Glutamatergic neuron (in vitro differentiated cells): Measurements from ENCODE around the gene MAB21L4. TPM values are rescaled to one million over a fixed set of nuclear protein-coding genes. Genes with fewer than 3 reads are reported as not detected.

Experiments
- DNase-seq: peaks from one replicate; pipeline ENCODE4 v3.0.0; 2022
- H3K27ac Mint-ChIP-seq: one replicate; pipeline ENCODE4 v1.8.0; 2020; ENCODE audit warnings: mild to moderate bottlenecking, mixed read lengths, inconsistent platforms; ENCODE audit not compliant: unreplicated experiment
- H3K27me3 Mint-ChIP-seq: one replicate; pipeline ENCODE4 v1.8.0; 2020; ENCODE audit warnings: mild to moderate bottlenecking, moderate library complexity, mixed read lengths, inconsistent platforms; ENCODE audit not compliant: unreplicated experiment
- H3K36me3 Mint-ChIP-seq: one replicate; pipeline ENCODE4 v1.8.0; 2020; ENCODE audit warnings: mild to moderate bottlenecking, mixed read lengths, inconsistent platforms; ENCODE audit not compliant: unreplicated experiment
- H3K4me1 Mint-ChIP-seq: one replicate; pipeline ENCODE4 v1.8.0; 2020; ENCODE audit warnings: mild to moderate bottlenecking, low read depth, mixed read lengths, inconsistent platforms; ENCODE audit not compliant: unreplicated experiment
- H3K4me3 Mint-ChIP-seq: one replicate; pipeline ENCODE4 v1.8.0; 2020; ENCODE audit warnings: mild to moderate bottlenecking, mixed read lengths, inconsistent platforms; ENCODE audit not compliant: unreplicated experiment
- H3K9me3 Mint-ChIP-seq: one replicate; pipeline ENCODE4 v1.8.0; 2020; ENCODE audit warnings: mild to moderate bottlenecking, moderate library complexity, mixed read lengths, inconsistent platforms; ENCODE audit not compliant: unreplicated experiment
- CTCF ChIP-seq: fragments of 200-600 bp; sonication (generic); IDR thresholded peaks from one replicate; pipeline ENCODE4 v1.5.0; 2021; ENCODE audit not compliant: partially characterized antibody, unreplicated experiment
- total RNA-seq: library from RNA; stranded (reverse); fragmentation: NEBNext Ultra II Directional; extraction: Animal tissue kit (Norgen Biotek cat#: 25700); gene quantifications from one replicate; pipeline ENCODE4 v1.2.1, GENCODE V29; 2021; ENCODE audit not compliant: unreplicated experiment

MAB21L4 gene
- total RNA-seq, 1 donor from 2014 or later, result not detected

GRCh38 chr2:240873805-240874714 lies 21.9 kb downstream of the MAB21L4 start:
- Mint-ChIP-seq H3K27ac (no peak overlapping the region), H3K4me3 (no peak overlapping the region), H3K27me3 (peaks cover 7% of the 10 kb centered on the region), H3K4me1 (no peaks in the 10 kb centered on the region), H3K36me3 (no peaks in the 10 kb centered on the region), H3K9me3 (peaks cover 2% of the 10 kb centered on the region)
- no peak for DNase-seq
- no peak for TF ChIP-seq CTCF

DNA sequence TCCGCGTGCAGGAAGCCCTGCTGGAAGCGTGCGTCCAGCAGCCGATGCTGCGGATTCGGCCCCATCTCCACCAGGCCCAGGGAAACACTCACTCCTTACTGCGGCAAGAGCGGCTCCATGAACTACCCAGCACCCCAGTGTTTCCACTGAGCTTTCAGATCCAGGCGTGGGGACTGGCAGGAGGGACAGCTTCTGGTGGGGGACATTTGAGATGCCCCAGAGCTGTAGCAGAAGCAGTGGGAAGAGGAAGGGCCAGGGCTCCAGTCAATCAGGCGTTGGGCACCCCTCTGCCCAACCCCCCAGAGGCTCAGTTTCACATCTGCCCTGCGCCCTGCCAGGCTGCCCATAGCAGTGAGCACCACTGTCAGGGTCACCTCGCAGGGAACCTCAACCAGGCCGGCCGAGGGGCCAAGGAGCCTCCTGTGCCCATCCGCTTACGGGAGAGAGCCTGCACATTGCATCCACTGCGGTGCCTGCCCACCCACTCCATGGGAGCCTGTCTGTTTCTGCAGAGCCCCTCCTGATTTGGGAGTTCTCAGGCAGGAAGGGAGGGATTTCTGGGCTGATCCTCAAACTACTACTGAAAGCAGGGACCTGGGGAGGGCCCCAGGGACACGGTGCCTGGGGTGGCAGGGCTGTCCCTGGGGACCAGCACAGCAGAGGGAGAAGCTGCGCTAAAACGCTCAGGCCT lies 22.7 kb downstream of the MAB21L4 start:
- Mint-ChIP-seq H3K9me3 (peaks cover 2% of the 10 kb centered on the region), H3K27me3 (peaks cover 7% of the 10 kb centered on the region), H3K4me1 (no peaks in the 10 kb centered on the region), H3K27ac (no peak overlapping the region), H3K36me3 (no peaks in the 10 kb centered on the region), H3K4me3 (no peak overlapping the region)
- no peak for TF ChIP-seq CTCF
- no peak for DNase-seq

GRCh38 chr2:240872317-240873097 lies 23.4 kb downstream of the MAB21L4 start:
- H3K4me3 Mint-ChIP-seq, result no peak overlapping the region
- DNase-seq, result no peak
- no peaks in the 10 kb centered on the region for H3K36me3 Mint-ChIP-seq

GRCh38 chr2:240871071-240871958 lies 24.6 kb downstream of the MAB21L4 start:
- Mint-ChIP-seq H3K36me3 (no peaks in the 10 kb centered on the region), H3K27ac (no peak overlapping the region), H3K4me3 (no peak overlapping the region), H3K27me3 (peaks cover 7% of the 10 kb centered on the region), H3K9me3 (peaks cover 2% of the 10 kb centered on the region), H3K4me1 (no peaks in the 10 kb centered on the region)
- DNase-seq, result no peak
- no peak for TF ChIP-seq CTCF

More at GRCh38 chr2:240872317-240873097, 23.4 kb downstream of the MAB21L4 start:
- Mint-ChIP-seq H3K27ac (no peak overlapping the region), H3K27me3 (peaks cover 7% of the 10 kb centered on the region), H3K4me1 (no peaks in the 10 kb centered on the region), H3K9me3 (peaks cover 2% of the 10 kb centered on the region)
- no peak for TF ChIP-seq CTCF
